ENCODE measurements around the gene PPP1R36. TPM values are rescaled to one million over a fixed set of nuclear protein-coding genes. Genes with fewer than 3 reads are reported as not detected.

PPP1R36 gene
- total and polyA plus RNA-seq, 12 donors = 0.27 to 2.2 (median 0.93) TPM

GRCh38 chr14:64502456-64502855 lies 47.3 kb upstream of the PPP1R36 start:
- Histone ChIP-seq H3K4me1 (replicated peaks in 1 of 2) (peaks cover 25 to 52% of the 10 kb centered on the region in 2 donors), H3K27me3 (no peaks in the 10 kb centered on the region), H3K9me3 (replicated peaks in 1 of 3) (no peaks in the 10 kb centered on the region), H3K4me3 (peak overlapping the region in 2 of 4 donors; percentile 66 to 89), H3K36me3 (replicated peaks in 1 of 2) (no peaks in the 10 kb centered on the region), H3K27ac (peak overlapping the region; percentile 93 to 100 (median 99))
- WGBS, 4 donors = 56 to 61% (median 59%) methylated on average over 6 of the region's 6 CpGs
- intact Hi-C loops (cut with DNase I) = no loop called here
- no peak for DNase-seq
- TF ChIP-seq POLR2A (IDR thresholded peaks at IDR 0.05) = no peak
- no peak for TF ChIP-seq CTCF (IDR thresholded peaks at IDR 0.05)

GRCh38 chr14:64502887-64503433 lies 46.8 kb upstream of the PPP1R36 start:
- no peak for TF ChIP-seq POLR2A (IDR thresholded peaks at IDR 0.05)
- peak in 6 of 7 donors; percentile 30 to 62 (median 36) for DNase-seq
- H3K27ac ChIP-seq = peak overlapping the region; percentile 93 to 100 (median 99)
- H3K4me1 ChIP-seq (replicated peaks in 1 of 2) = peaks cover 25 to 58% of the 10 kb centered on the region in 2 donors
- WGBS, 4 donors = 0% methylated on average over 18 to 29 of the region's 29 CpGs
- H3K27me3 ChIP-seq = no peaks in the 10 kb centered on the region
- no peaks in the 10 kb centered on the region for H3K36me3 ChIP-seq (replicated peaks in 1 of 2)
- intact Hi-C loops (cut with DNase I) = no loop called here
- peak overlapping the region; percentile 43 to 89 (median 68) for H3K4me3 ChIP-seq
- H3K9me3 ChIP-seq (replicated peaks in 1 of 3) = no peaks in the 10 kb centered on the region

- intact Hi-C loops (cut with DNase I) = no loop called here
- Histone ChIP-seq H3K27ac (peak within 1 kb of the TSS; percentile 93 to 100 (median 99)), H3K36me3 (replicated peaks in 1 of 2) (no peaks in the 10 kb centered on the region), H3K27me3 (no peaks in the 10 kb centered on the region), H3K4me3 (peak within 1 kb of the TSS; percentile 43 to 89 (median 74)), H3K9me3 (replicated peaks in 1 of 3) (no peaks in the 10 kb centered on the region), H3K4me1 (replicated peaks in 1 of 2) (peaks cover 25 to 63% of the 10 kb centered on the region in 2 donors)
- peak; percentile 88 to 96 (median 93) for DNase-seq
- WGBS, 4 donors = 0 to 3% (median 0%) methylated on average over 3 to 87 of the region's 87 CpGs
- TF ChIP-seq POLR2A (IDR thresholded peaks at IDR 0.05) = peak; percentile 90 to 95
- TF ChIP-seq CTCF (IDR thresholded peaks at IDR 0.05) = no peak
Observed at GRCh38 chr14:64503434-64504309, 46.1 kb upstream of the PPP1R36 start, which contains the start of gene ZBTB25. Gene ZBTB25, minus strand, starts transcription at chr14:64503838. Its CDS starts 13,305 bp downstream, at chr14:64490533.

GRCh38 chr14:64504310-64504896 lies 45.4 kb upstream of the PPP1R36 start, which contains the start of gene ZBTB1:
Gene ZBTB1, plus strand, starts transcription at chr14:64504770. Its CDS starts 16,735 bp downstream, at chr14:64521505.
- no peaks in the 10 kb centered on the region for H3K9me3 ChIP-seq (replicated peaks in 1 of 3)
- H3K27me3 ChIP-seq = no peaks in the 10 kb centered on the region
- peak; percentile 80 to 91 (median 86) for DNase-seq
- 0 to 1% (median 0%) methylated on average over 4 to 63 of the region's 63 CpGs for WGBS, 4 donors
- intact Hi-C loops (cut with DNase I) = no loop called here
- H3K27ac ChIP-seq = peak within 1 kb of the TSS; percentile 93 to 100 (median 99)
- H3K36me3 ChIP-seq (replicated peaks in 1 of 2) = no peaks in the 10 kb centered on the region
- peaks cover 25 to 70% of the 10 kb centered on the region in 2 donors for H3K4me1 ChIP-seq (replicated peaks in 1 of 2)
- TF ChIP-seq CTCF (IDR thresholded peaks at IDR 0.05) (no peak), POLR2A (IDR thresholded peaks at IDR 0.05) (peak; percentile 87 to 96)
- H3K4me3 ChIP-seq = peak within 1 kb of the TSS; percentile 66 to 89 (median 74)

All from adrenal gland (tissue), 12 donors.